ENCODE measurements around the gene HABP2.

HABP2 gene

GRCh38 chr10:113612154-113612553 lies 59.3 kb downstream of the HABP2 start:
- H3K27ac ChIP-seq, result peak overlapping the region; percentile 34
- TF ChIP-seq CTCF (conservative IDR thresholded peaks at IDR 0.05) (no peak), ZFX (IDR thresholded peaks at IDR 0.05) (no peak)

GRCh38 chr10:113613427-113613826 lies 60.6 kb downstream of the HABP2 start:
- TF ChIP-seq ZFX (IDR thresholded peaks at IDR 0.05), result no peak
- no peak for TF ChIP-seq CTCF (conservative IDR thresholded peaks at IDR 0.05)

GRCh38 chr10:113613977-113614690 lies 61.3 kb downstream of the HABP2 start:
- no peak overlapping the region for H3K27ac ChIP-seq
- TF ChIP-seq ZFX (IDR thresholded peaks at IDR 0.05) (no peak), CTCF (conservative IDR thresholded peaks at IDR 0.05) (no peak)

More at GRCh38 chr10:113613427-113613826, 60.6 kb downstream of the HABP2 start:
- no peak overlapping the region for H3K27ac ChIP-seq

- TF ChIP-seq ZFX (IDR thresholded peaks at IDR 0.05) (no peak), CTCF (conservative IDR thresholded peaks at IDR 0.05) (peak; percentile 77)
- H3K27ac ChIP-seq, result no peak overlapping the region
Observed at GRCh38 chr10:113616244-113617074, 63.6 kb downstream of the HABP2 start.

- no peak for TF ChIP-seq CTCF (conservative IDR thresholded peaks at IDR 0.05)
- no peak for TF ChIP-seq ZFX (IDR thresholded peaks at IDR 0.05)
- no peak overlapping the region for H3K27ac ChIP-seq
Observed at GRCh38 chr10:113617086-113617485, 64.2 kb downstream of the HABP2 start.

- no peak for TF ChIP-seq CTCF (conservative IDR thresholded peaks at IDR 0.05)
- no peak for TF ChIP-seq ZFX (IDR thresholded peaks at IDR 0.05)
- H3K27ac ChIP-seq, result no peak overlapping the region
Observed at GRCh38 chr10:113618338-113618737, 65.5 kb downstream of the HABP2 start.

- TF ChIP-seq CTCF (conservative IDR thresholded peaks at IDR 0.05) (no peak), ZFX (IDR thresholded peaks at IDR 0.05) (no peak)
- H3K27ac ChIP-seq, result no peak overlapping the region
Observed at GRCh38 chr10:113619401-113619800, 66.5 kb downstream of the HABP2 start.
